ENCODE results near the gene DDX28.
"Not testable (repeated sequence)": the region's sequence is repeated elsewhere in the genome, so short reads cannot be mapped to it uniquely, and the experiment has no call there.

Gene DDX28

GRCh38 chr16:68005786-68006286 lies 17.2 kb downstream of the DDX28 start:
- TF ChIP-seq, protein P1, sequence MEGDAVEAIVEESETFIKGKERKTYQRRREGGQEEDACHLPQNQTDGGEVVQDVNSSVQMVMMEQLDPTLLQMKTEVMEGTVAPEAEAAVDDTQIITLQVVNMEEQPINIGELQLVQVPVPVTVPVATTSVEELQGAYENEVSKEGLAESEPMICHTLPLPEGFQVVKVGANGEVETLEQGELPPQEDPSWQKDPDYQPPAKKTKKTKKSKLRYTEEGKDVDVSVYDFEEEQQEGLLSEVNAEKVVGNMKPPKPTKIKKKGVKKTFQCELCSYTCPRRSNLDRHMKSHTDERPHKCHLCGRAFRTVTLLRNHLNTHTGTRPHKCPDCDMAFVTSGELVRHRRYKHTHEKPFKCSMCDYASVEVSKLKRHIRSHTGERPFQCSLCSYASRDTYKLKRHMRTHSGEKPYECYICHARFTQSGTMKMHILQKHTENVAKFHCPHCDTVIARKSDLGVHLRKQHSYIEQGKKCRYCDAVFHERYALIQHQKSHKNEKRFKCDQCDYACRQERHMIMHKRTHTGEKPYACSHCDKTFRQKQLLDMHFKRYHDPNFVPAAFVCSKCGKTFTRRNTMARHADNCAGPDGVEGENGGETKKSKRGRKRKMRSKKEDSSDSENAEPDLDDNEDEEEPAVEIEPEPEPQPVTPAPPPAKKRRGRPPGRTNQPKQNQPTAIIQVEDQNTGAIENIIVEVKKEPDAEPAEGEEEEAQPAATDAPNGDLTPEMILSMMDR (IDR thresholded peaks at IDR 0.05; ENCODE audit: low read depth, low read length) = no peak
- no peaks in the 10 kb centered on the region for H3K36me3 ChIP-seq
- no peaks in the 10 kb centered on the region for H3K27me3 ChIP-seq (ENCODE audit: insufficient read depth, low read depth, severe bottlenecking)
- H3K9me3 ChIP-seq (ENCODE audit: severe bottlenecking) = no peaks in the 10 kb centered on the region
- no peak overlapping the region for H3K27ac ChIP-seq
- no peak for DNase-seq
- H3K4me3 ChIP-seq (ENCODE audit: low read depth, low read length) = no peak overlapping the region

GRCh38 chr16:68005211-68005610 lies 17.8 kb downstream of the DDX28 start:
- DNase-seq = no peak
- H3K27me3 ChIP-seq (ENCODE audit: insufficient read depth, low read depth, severe bottlenecking) = no peaks in the 10 kb centered on the region
- H3K9me3 ChIP-seq (ENCODE audit: severe bottlenecking) = no peaks in the 10 kb centered on the region
- TF ChIP-seq, protein P1 (IDR thresholded peaks at IDR 0.05; ENCODE audit: low read depth, low read length) = no peak
- no peaks in the 10 kb centered on the region for H3K36me3 ChIP-seq
- no peak overlapping the region for H3K4me3 ChIP-seq (ENCODE audit: low read depth, low read length)
- no peak overlapping the region for H3K27ac ChIP-seq

DNA sequence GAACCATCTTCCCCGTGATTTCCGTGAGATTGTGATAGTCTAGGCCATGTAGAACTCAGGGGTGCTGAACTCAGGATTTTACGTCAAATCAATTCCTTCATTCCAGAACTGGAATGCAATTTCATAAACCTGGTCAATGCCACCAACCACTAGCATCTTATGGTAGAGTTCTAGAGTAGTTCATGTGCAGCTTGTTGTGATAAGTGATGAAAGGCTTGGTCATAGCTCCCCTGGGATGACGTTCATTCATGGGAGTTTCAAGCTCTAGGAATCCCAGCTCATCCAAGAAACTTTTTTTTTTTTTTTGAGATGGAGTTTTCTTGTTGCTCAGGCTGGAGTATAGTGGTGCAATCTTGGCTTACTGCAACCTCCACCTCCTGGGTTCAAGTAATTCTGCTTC lies 20.0 kb downstream of the DDX28 start:
- no peak for DNase-seq

DNA sequence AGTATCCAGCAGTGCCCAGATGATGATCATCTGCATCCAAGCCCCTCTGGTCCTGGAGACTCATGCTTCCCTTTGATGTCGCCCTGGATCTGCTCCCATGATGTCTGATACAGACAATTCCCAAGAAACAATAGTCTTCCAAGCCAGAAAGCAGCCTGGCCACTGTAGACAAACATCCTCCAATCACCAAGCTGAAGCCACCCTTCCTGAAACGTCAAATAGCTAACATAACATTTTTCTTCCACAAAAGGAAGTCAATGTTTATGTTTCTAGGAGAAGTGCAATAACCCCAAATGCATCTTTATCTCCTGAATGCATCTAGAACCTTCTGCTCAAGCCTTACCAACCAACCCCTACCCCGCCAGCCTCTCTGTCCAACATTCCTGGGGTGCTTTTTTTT lies 22.6 kb downstream of the DDX28 start:
- Histone ChIP-seq H3K4me3 (ENCODE audit: low read depth, low read length) (no peak overlapping the region), H3K27ac (no peak overlapping the region), H3K36me3 (no peaks in the 10 kb centered on the region), H3K27me3 (ENCODE audit: insufficient read depth, low read depth, severe bottlenecking) (no peaks in the 10 kb centered on the region), H3K9me3 (ENCODE audit: severe bottlenecking) (no peaks in the 10 kb centered on the region)
- no peak for DNase-seq
- TF ChIP-seq, protein P1 (IDR thresholded peaks at IDR 0.05; ENCODE audit: low read depth, low read length) = no peak

More for the DNA sequence above, 20.0 kb downstream of the DDX28 start:
- Histone ChIP-seq H3K9me3 (ENCODE audit: severe bottlenecking) (no peaks in the 10 kb centered on the region), H3K27ac (no peak overlapping the region), H3K27me3 (ENCODE audit: insufficient read depth, low read depth, severe bottlenecking) (no peaks in the 10 kb centered on the region), H3K36me3 (no peaks in the 10 kb centered on the region), H3K4me3 (ENCODE audit: low read depth, low read length) (no peak overlapping the region)
- TF ChIP-seq, protein P1 (IDR thresholded peaks at IDR 0.05; ENCODE audit: low read depth, low read length) = no peak

GRCh38 chr16:67999985-68000384 lies 23.0 kb downstream of the DDX28 start:
- DNase-seq = no peak
- Histone ChIP-seq H3K9me3 (ENCODE audit: severe bottlenecking) (no peaks in the 10 kb centered on the region), H3K27me3 (ENCODE audit: insufficient read depth, low read depth, severe bottlenecking) (no peaks in the 10 kb centered on the region), H3K27ac (no peak overlapping the region), H3K4me3 (ENCODE audit: low read depth, low read length) (no peak overlapping the region), H3K36me3 (no peaks in the 10 kb centered on the region)
- TF ChIP-seq, protein P1 (IDR thresholded peaks at IDR 0.05; ENCODE audit: low read depth, low read length) = no peak

GRCh38 chr16:67998779-67999688 lies 24.0 kb downstream of the DDX28 start, which contains the start of gene DPEP2:
Gene DPEP2 (minus strand): TSS chr16:67999484. CDS start chr16:67993212, 6,272 bp downstream.
- not testable (repeated sequence) for H3K4me3 ChIP-seq (ENCODE audit: low read depth, low read length); H3K36me3 ChIP-seq; H3K27ac ChIP-seq; DNase-seq; H3K9me3 ChIP-seq (ENCODE audit: severe bottlenecking); H3K27me3 ChIP-seq (ENCODE audit: insufficient read depth, low read depth, severe bottlenecking)

GRCh38 chr16:67998231-67998778 lies 24.7 kb downstream of the DDX28 start:
- H3K4me3 ChIP-seq (ENCODE audit: low read depth, low read length); H3K36me3 ChIP-seq; H3K9me3 ChIP-seq (ENCODE audit: severe bottlenecking); H3K27ac ChIP-seq; H3K27me3 ChIP-seq (ENCODE audit: insufficient read depth, low read depth, severe bottlenecking); DNase-seq: not testable (repeated sequence)

Measured in WERI-Rb-1 (cell line).